Heart right ventricle (tissue), 16 donors: ENCODE data around the gene SLC4A7. TPM values are rescaled to one million over a fixed set of nuclear protein-coding genes. Genes with fewer than 3 reads are reported as not detected.

ENCODE experiments used
- ATAC-seq, 8 donors: fragments of 200-7000 bp; cut with Tn5 transposase; one replicate each; pipeline ENCODE4 v1.9.1; 2020; ENCODE audit warnings: mild to moderate bottlenecking in 8 of 8, moderate library complexity in 8 of 8, moderate number of reproducible peaks in 1 of 8
- DNase-seq, 2 donors: peaks; one replicate each; pipeline ENCODE4 v3.0.0-alpha.2; 2020
- H3K27ac ChIP-seq, 10 donors: fragments of 200-600 bp; sonication (generic) in 2 of 10; one replicate each; pipeline versions ENCODE4 v1.5.0 to v1.8.0; 2020 to 2022; ENCODE audit warnings: mild to moderate bottlenecking in 3 of 10
- H3K27me3 ChIP-seq, 7 donors: fragments of 200-600 bp; one replicate each; pipeline ENCODE4 v1.8.0; 2021 to 2022; ENCODE audit warnings: mild to moderate bottlenecking in 2 of 7
- H3K36me3 ChIP-seq, 9 donors: fragments of 200-600 bp; sonication (generic) in 1 of 9; one replicate each; pipeline versions ENCODE4 v1.5.0 to v1.8.0; 2020 to 2022; ENCODE audit warnings: mild to moderate bottlenecking in 2 of 9
- H3K4me1 ChIP-seq, 9 donors: fragments of 200-600 bp; sonication (generic) in 1 of 9; one replicate each; pipeline versions ENCODE4 v1.5.0 to v1.8.0; 2020 to 2022; ENCODE audit warnings: mild to moderate bottlenecking in 4 of 9
- H3K4me3 ChIP-seq, 10 donors: fragments of 200-600 bp; sonication (generic) in 2 of 10; one replicate each; pipeline versions ENCODE4 v1.5.0 to v1.8.0; 2020 to 2022; ENCODE audit warnings: mild to moderate bottlenecking in 7 of 10, moderate library complexity in 2 of 10
- H3K9me3 ChIP-seq, 11 donors: fragments of 200-600 bp in 10 of 11; sonication (generic) in 2 of 11; one replicate each; pipeline versions ENCODE4 v1.5.0 to v1.8.0; 2013 to 2022; ENCODE audit warnings: mild to moderate bottlenecking in 2 of 11, control low read depth in 1 of 11, moderate library complexity in 1 of 11
- WGBS, 2 donors: extraction: QIAGEN DNeasy Blood & Tissue Kit; methylation state at CpG; one replicate each; pipeline ENCODE4 v1.1.7; 2013; ENCODE audit warnings: inconsistent platforms in 1 of 2; 5-methylcytosine and 5-hydroxymethylcytosine counted together
- intact Hi-C, 10 donors: fragments of 100-400 bp; cut with DNase I; formaldehyde crosslinking; loops; one replicate each; pipeline versions ENCODE4 v1.11.1 to v1.14.2; 2022
- polyA plus RNA-seq, 2 donors: library from polyadenylated mRNA; stranded (reverse); fragments of 200-250 nt; gene quantifications; one replicate each; pipeline ENCODE4 v1.2.3, GENCODE V29; 2013
- total RNA-seq, 10 donors: library from RNA; stranded (reverse); fragmentation: NEBNext Ultra II Directional in 3 of 10; extraction: Animal tissue kit (Norgen Biotek cat#: 25700) in 3 of 10; gene quantifications; one replicate each; pipeline versions ENCODE4 v1.2.1 to v1.2.4, GENCODE V29; 2021 to 2023
- TF ChIP-seq, protein P1 (sequence below), 9 donors: fragments of 200-600 bp; sonication (generic) in 2 of 9; IDR thresholded peaks; one replicate each; pipeline versions ENCODE4 v1.5.0 to v1.8.0; 2021 to 2022; ENCODE audit warnings: antibody characterized with exemption in 9 of 9, mild to moderate bottlenecking in 5 of 9, moderate library complexity in 1 of 9
- donor health status: Arrhythmogenic right ventricular cardiomyopathy.
- donor health status: ischemic (EF 13 %, LVEDD 7.1; RV severe dilation, severe dysfunction).
- donor health status: healthy with polysubstance abuse.
- donor health status: DM: no; HTN: yes; CAD: no.
- donor health status: DM: no; HTN: no; CAD: no.
- donor health status: ischemic (EF 25% LVEDD 6.9; RV normal size, moderate dysfunction).
- donor health status: ischemic (EF 25% LVEDD 5.7; RV mildly dilated, moderate dysfunction).
- donor health status: healthy.
- donor health status: DM: yes; HTN: yes; CAD: no.
- donor health status: Ischemic cardiomyopathy.
- donor health status: ischemic (EF 35%, LVEDD 5.7; RV mildly dilated, moderate dysfunction).
- donor health status: nonischemic (EF 11% LVEDD 7.7; RV severe dilation, severe dysfunction).
- donor health status: DM: yes; HTN: yes; CAD: no.
- donor health status: PGD.
- donor health status: ischemic (EF 29% LVEDD 5.4; RV normal size, mild dysfunction).
- donor health status: nonischemic (EF 23%, LVEDD 6.1; RV moderate dilation, normal function).

The SLC4A7 gene
- total and polyA plus RNA-seq, 12 donors: 3.0 to 18.7 (median 11.8) TPM

DNA sequence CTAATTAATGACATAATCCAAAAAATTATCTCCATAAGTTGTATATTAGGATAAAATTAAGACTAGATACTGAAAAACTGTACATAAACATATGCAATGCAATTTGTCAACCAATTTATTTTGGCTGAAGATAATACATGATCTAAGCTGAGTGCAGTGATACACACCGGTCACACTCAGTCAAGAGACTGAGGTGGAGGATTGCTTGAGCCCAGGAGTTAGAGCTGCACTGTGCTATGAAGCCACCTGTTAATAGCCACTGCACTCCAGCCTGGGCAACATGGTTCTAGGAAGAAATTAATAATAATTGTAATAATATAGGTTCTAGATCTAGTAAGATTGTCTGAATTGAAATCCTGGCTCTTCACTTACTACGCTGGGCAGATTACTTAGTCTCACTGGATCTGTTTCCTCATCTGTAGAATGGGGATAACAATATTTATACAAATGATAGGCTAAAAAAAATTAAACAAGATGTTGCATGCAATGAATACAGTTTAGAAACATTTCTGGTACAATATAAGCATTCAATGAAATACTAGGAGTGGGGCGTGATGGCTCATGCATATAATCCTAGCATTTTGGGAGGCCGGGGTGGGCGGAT is 15.8 kb downstream of the SLC4A7 start:
- ATAC-seq (no peak), DNase-seq (no peak)
- TF ChIP-seq, protein P1, sequence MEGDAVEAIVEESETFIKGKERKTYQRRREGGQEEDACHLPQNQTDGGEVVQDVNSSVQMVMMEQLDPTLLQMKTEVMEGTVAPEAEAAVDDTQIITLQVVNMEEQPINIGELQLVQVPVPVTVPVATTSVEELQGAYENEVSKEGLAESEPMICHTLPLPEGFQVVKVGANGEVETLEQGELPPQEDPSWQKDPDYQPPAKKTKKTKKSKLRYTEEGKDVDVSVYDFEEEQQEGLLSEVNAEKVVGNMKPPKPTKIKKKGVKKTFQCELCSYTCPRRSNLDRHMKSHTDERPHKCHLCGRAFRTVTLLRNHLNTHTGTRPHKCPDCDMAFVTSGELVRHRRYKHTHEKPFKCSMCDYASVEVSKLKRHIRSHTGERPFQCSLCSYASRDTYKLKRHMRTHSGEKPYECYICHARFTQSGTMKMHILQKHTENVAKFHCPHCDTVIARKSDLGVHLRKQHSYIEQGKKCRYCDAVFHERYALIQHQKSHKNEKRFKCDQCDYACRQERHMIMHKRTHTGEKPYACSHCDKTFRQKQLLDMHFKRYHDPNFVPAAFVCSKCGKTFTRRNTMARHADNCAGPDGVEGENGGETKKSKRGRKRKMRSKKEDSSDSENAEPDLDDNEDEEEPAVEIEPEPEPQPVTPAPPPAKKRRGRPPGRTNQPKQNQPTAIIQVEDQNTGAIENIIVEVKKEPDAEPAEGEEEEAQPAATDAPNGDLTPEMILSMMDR (IDR thresholded peaks at IDR 0.05): no peak
- H3K27me3 ChIP-seq: no peaks in the 10 kb centered on the region
- intact Hi-C loops: loop anchor here in 7 of 10 donors (5.0 to 10.0 kb wide), 5 partner anchors 151 to 334 kb away; no protein-coding TSS in a partner anchor
- no peak overlapping the region for H3K27ac ChIP-seq
- H3K9me3 ChIP-seq: no peaks in the 10 kb centered on the region
- H3K4me1 ChIP-seq: peaks cover 0 to 15% (median 3%) of the 10 kb centered on the region in 9 donors
- no peak overlapping the region for H3K4me3 ChIP-seq
- WGBS, 2 donors: 93 to 96% methylated on average over 5 of the region's 5 CpGs
- H3K36me3 ChIP-seq: peaks cover 0 to 3% (median 0%) of the 10 kb centered on the region in 9 donors

DNA sequence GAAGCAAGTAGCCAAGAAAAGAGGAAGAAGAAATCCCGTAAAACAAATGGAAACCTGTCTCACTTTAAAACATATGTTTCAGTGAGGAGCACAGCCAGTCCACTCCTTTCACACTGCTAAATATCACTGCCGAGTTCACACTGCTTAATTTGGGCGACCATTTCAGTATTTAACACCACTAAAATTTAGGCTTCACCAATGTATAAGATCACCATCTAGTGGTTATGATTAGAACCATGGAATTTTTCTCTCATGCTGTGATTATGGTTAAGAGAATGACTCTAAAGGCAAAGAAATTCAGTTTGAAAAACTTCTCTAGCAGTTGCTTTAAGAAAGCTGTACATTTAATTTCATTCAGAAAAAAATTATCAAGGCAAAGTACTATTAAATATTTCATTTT is 16.6 kb downstream of the SLC4A7 start:
- 27 to 32% methylated on average over 3 of the region's 3 CpGs for WGBS, 2 donors
- H3K9me3 ChIP-seq: peaks cover 0 to 5% (median 0%) of the 10 kb centered on the region in 11 donors
- no peak overlapping the region for H3K4me3 ChIP-seq
- peak overlapping the region in 1 of 10 donors; percentile 3 for H3K27ac ChIP-seq
- intact Hi-C loops: loop anchor here in 8 of 10 donors (1.0 to 10.0 kb wide), 6 partner anchors 150 to 333 kb away; no protein-coding TSS in a partner anchor
- peaks cover 0 to 3% (median 0%) of the 10 kb centered on the region in 9 donors for H3K36me3 ChIP-seq
- TF ChIP-seq, protein P1 (IDR thresholded peaks at IDR 0.05): peak in 8 of 9 donors; percentile 21 to 67 (median 55)
- ATAC-seq (peak in 6 of 8 donors; percentile 38 to 78 (median 66)), DNase-seq (no peak)
- H3K4me1 ChIP-seq: peaks cover 0 to 15% (median 3%) of the 10 kb centered on the region in 9 donors
- H3K27me3 ChIP-seq: no peaks in the 10 kb centered on the region

DNA sequence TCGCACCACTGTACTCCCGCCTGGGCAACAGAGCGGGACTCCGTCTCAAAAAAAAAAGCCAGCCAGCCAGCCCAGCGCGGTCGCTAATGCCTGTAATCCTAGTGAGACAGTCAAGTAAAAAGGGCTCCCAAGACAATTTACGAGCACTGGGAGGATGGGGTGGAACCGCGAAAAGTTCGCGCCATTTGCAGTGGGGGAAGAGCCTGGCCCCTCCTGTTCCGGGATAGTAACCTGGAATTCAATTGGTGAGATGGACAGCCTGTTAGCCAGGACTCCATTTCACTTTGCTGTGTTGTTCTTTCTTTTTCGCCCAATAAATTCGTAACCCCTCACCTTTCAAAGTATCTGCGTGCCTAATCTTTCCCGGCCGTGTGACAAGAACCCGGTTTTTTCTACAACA is 19.5 kb downstream of the SLC4A7 start:
- DNase-seq (no peak), ATAC-seq (no peak)
- intact Hi-C loops: loop anchor here in 9 of 10 donors (5.0 to 10.0 kb wide), 5 partner anchors 147 to 330 kb away; no protein-coding TSS in a partner anchor
- H3K4me1 ChIP-seq: peaks cover 0 to 15% (median 3%) of the 10 kb centered on the region in 9 donors
- TF ChIP-seq, protein P1 (IDR thresholded peaks at IDR 0.05): no peak
- H3K9me3 ChIP-seq: peaks cover 0 to 5% (median 0%) of the 10 kb centered on the region in 11 donors
- H3K36me3 ChIP-seq: no peaks in the 10 kb centered on the region
- no peak overlapping the region for H3K27ac ChIP-seq
- no peak overlapping the region for H3K4me3 ChIP-seq
- 97 to 98% methylated on average over 19 of the region's 19 CpGs for WGBS, 2 donors
- H3K27me3 ChIP-seq: no peaks in the 10 kb centered on the region

DNA sequence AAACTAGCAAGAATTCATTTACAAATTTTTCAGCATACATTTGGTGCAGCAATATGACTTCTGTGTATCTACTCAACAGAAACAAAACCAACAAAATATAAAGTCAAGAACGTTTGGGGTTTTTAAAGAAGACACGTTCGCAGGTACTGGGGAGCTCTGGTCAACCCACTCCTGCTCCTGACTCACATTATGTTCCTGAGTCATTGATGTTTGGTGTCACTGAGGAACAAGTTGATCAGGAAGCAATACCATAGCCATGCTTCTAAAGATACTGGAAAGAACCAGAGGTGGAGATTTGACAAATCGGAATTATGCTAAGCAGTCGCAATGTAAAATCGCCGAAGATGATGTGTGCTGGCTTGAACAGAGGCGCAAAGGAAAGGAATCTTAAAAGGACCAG is 22.0 kb downstream of the SLC4A7 start:
- Histone ChIP-seq H3K27ac (no peak overlapping the region), H3K4me3 (no peak overlapping the region), H3K4me1 (peaks cover 0 to 13% (median 0%) of the 10 kb centered on the region in 9 donors), H3K9me3 (peaks cover 0 to 5% (median 0%) of the 10 kb centered on the region in 11 donors), H3K36me3 (no peaks in the 10 kb centered on the region), H3K27me3 (no peaks in the 10 kb centered on the region)
- ATAC-seq (no peak), DNase-seq (no peak)
- intact Hi-C loops: loop anchor here in 6 of 10 donors (5.0 to 10.0 kb wide), 4 partner anchors 147 to 327 kb away; no protein-coding TSS in a partner anchor
- 96 to 97% methylated on average over 8 of the region's 8 CpGs for WGBS, 2 donors
- TF ChIP-seq, protein P1 (IDR thresholded peaks at IDR 0.05): no peak
